ENCODE results near the gene MRRF. TPM values are rescaled to one million over a fixed set of nuclear protein-coding genes. Genes with fewer than 3 reads are reported as not detected.

The MRRF gene
- total RNA-seq, 2 experiments from 2014 or later: 69.8 to 76.0 TPM

DNA sequence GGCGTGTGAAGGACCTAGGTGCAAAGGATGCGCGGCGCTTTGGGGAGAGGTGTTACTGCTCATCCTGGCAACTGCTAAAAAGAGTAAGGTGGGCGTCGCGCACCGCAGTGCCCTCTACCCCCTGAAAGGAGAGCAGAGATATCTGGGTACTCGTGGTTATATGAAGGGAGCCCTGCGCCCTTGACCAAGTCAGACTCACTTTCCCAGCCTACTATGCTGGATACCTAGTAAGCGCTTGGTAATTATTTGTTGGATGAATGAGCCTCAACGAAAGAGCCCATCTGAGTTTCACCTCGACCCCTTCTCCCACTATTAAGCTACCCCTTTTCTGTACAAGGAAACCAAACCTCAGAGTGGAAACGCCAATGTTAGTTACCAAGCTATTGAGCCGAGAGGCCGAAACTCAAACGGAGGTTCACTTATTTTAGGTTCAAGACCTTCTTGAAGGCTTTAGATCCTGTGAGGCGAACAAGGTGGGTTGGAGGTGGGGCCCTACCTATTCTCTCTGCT lies 44.0 kb upstream of the MRRF start:
- TF ChIP-seq CTCF (IDR thresholded peaks at IDR 0.05): no peak
- Mint-ChIP-seq H3K27me3 (peaks cover 74% of the 10 kb centered on the region), H3K9me3 (no peaks in the 10 kb centered on the region), H3K36me3 (ENCODE audit: low read depth) (no peaks in the 10 kb centered on the region), H3K4me1 (ENCODE audit: low read depth) (peaks cover 22% of the 10 kb centered on the region), H3K27ac (no peak overlapping the region), H3K4me3 (no peak overlapping the region)
- intact Hi-C loops (cut with micrococcal nuclease): no loop called here
- ATAC-seq (no peak), DNase-seq (no peak)
- ChIA-PET POLR2A (no interaction called here), CTCF (interaction anchor here (1.0 kb wide), 1 partner anchor 130 kb away, joined by 3 read pairs; no protein-coding TSS in a partner anchor)

- DNase-seq (no peak), ATAC-seq (no peak)
- no peaks in the 10 kb centered on the region for H3K36me3 Mint-ChIP-seq (ENCODE audit: low read depth)
- TF ChIP-seq CTCF (IDR thresholded peaks at IDR 0.05): no peak
- ChIA-PET POLR2A (no interaction called here), CTCF (interaction anchor here (0.6 to 1.0 kb wide), 2 partner anchors 129 to 663 kb away, joined by 3 read pairs; no protein-coding TSS in a partner anchor)
- no peak overlapping the region for H3K4me3 Mint-ChIP-seq
- H3K9me3 Mint-ChIP-seq: no peaks in the 10 kb centered on the region
- no peak overlapping the region for H3K27ac Mint-ChIP-seq
- H3K4me1 Mint-ChIP-seq (ENCODE audit: low read depth): peaks cover 22% of the 10 kb centered on the region
- intact Hi-C loops (cut with micrococcal nuclease): no loop called here
- H3K27me3 Mint-ChIP-seq: peaks cover 70% of the 10 kb centered on the region
These were observed 43.4 kb upstream of the MRRF start for GRCh38 chr9:122221183-122221811.

DNA sequence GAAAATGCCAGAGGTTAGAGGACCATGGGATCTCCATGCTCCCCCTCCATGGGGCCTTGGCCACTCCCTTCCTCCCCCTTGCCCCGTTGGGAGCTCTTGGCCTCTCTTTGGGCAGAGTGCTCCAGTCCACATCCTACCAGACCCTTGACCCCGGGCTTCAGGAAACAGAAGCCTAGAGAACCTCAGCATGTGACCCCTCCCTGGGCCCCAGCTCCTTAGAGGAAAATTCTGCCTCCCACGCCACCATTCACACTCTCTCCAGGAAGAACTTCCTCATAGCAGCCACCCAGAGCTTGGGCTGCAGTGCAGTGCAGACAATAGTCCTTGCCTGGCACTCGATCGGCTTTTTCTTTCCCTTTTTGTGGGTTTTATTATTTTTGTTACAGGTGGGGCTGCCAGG lies 41.9 kb upstream of the MRRF start:
- no peak overlapping the region for H3K4me3 Mint-ChIP-seq
- no peak for TF ChIP-seq CTCF (IDR thresholded peaks at IDR 0.05)
- H3K27ac Mint-ChIP-seq: no peak overlapping the region
- POLR2A ChIA-PET: interaction anchor here (1.3 kb wide), 1 partner anchor 15 kb away, joined by 3 read pairs; no protein-coding TSS in a partner anchor
- H3K36me3 Mint-ChIP-seq (ENCODE audit: low read depth): no peaks in the 10 kb centered on the region
- intact Hi-C loops (cut with micrococcal nuclease): no loop called here
- no peaks in the 10 kb centered on the region for H3K9me3 Mint-ChIP-seq
- peaks cover 73% of the 10 kb centered on the region for H3K27me3 Mint-ChIP-seq
- DNase-seq (no peak), ATAC-seq (no peak)
- CTCF ChIA-PET: interaction anchor here (0.6 to 1.3 kb wide), 3 partner anchors 10 to 99 kb away, joined by 3 read pairs; no protein-coding TSS in a partner anchor
- peaks cover 24% of the 10 kb centered on the region for H3K4me1 Mint-ChIP-seq (ENCODE audit: low read depth)

DNA sequence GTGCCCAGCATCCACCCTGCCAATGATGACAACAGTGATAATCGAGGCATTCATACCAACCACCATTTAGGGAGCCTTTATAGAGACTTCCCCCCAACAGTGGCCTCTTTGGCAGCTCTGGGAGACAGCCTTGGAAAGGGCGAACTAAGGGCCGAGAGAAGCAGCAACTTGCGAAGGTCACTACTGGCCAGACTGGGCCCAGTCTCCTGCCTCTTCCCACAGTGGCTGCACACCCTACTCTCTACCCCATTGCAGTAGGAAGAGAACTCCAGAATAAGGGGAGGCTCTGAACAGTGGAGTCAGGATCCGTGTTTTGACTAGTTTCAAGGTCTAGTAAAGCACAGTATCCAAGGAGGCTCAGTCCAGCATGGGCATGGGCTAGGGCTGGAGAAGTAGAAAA lies 41.2 kb upstream of the MRRF start:
- H3K9me3 Mint-ChIP-seq: no peaks in the 10 kb centered on the region
- H3K27me3 Mint-ChIP-seq: peaks cover 70% of the 10 kb centered on the region
- no peak overlapping the region for H3K4me3 Mint-ChIP-seq
- ChIA-PET CTCF (interaction anchor here (0.9 to 1.3 kb wide), 2 partner anchors 43 to 99 kb away, joined by 3 read pairs; no protein-coding TSS in a partner anchor), POLR2A (no interaction called here)
- DNase-seq (no peak), ATAC-seq (no peak)
- no peaks in the 10 kb centered on the region for H3K36me3 Mint-ChIP-seq (ENCODE audit: low read depth)
- TF ChIP-seq CTCF (IDR thresholded peaks at IDR 0.05): no peak
- intact Hi-C loops (cut with micrococcal nuclease): no loop called here
- H3K4me1 Mint-ChIP-seq (ENCODE audit: low read depth): peaks cover 18% of the 10 kb centered on the region
- H3K27ac Mint-ChIP-seq: no peak overlapping the region

Data from activated CD8-positive, alpha-beta T cell treated with anti-CD3 and anti-CD28 coated beads for 36 hours (primary cell).